ENCODE data around the gene DEF6. TPM values are rescaled to one million over a fixed set of nuclear protein-coding genes. Genes with fewer than 3 reads are reported as not detected.

Gene DEF6
- total RNA-seq, 1 donor from 2014 or later, result 0.17 TPM

- Mint-ChIP-seq H3K27ac (no peak overlapping the region), H3K9me3 (no peaks in the 10 kb centered on the region), H3K4me3 (no peak overlapping the region), H3K36me3 (peaks cover 14% of the 10 kb centered on the region), H3K4me1 (peaks cover 5% of the 10 kb centered on the region), H3K27me3 (ENCODE audit: insufficient read depth, low read depth) (peaks cover 2% of the 10 kb centered on the region)
- Histone ChIP-seq H3K27me3 (no peaks in the 10 kb centered on the region), H3K9me3 (ENCODE audit: low read depth) (no peaks in the 10 kb centered on the region), H3K36me3 (no peaks in the 10 kb centered on the region), H3K27ac (no peak overlapping the region), H3F3A (ENCODE audit: low read depth) (no peaks in the 10 kb centered on the region), H3K79me2 (ENCODE audit: low read depth) (no peaks in the 10 kb centered on the region), H3K4me1 (no peaks in the 10 kb centered on the region), H3K4me3 (no peak overlapping the region), H3K4me2 (no peak overlapping the region), H3K9ac (no peak overlapping the region), H2AFZ (replicated peaks) (no peak overlapping the region), H4K20me1 (ENCODE audit: low read depth) (no peaks in the 10 kb centered on the region)
- TF ChIP-seq EZH2 (IDR thresholded peaks at IDR 0.05) (no peak), EZH2phosphoT487 (IDR thresholded peaks at IDR 0.05) (no peak), CTCF (IDR thresholded peaks at IDR 0.05) (no peak)
- no peak for DNase-seq (ENCODE audit: low spot score)
Observed at GRCh38 chr6:35295521-35296315, 1.9 kb upstream of the DEF6 start.

GRCh38 chr6:35296931-35297600 is 552 bp upstream of the DEF6 start:
- Histone ChIP-seq H3K27me3 (no peaks in the 10 kb centered on the region), H3K4me1 (no peaks in the 10 kb centered on the region), H3F3A (ENCODE audit: low read depth) (no peaks in the 10 kb centered on the region), H3K36me3 (no peaks in the 10 kb centered on the region), H3K27ac (no peak overlapping the region), H3K9ac (no peak overlapping the region), H3K9me3 (ENCODE audit: low read depth) (no peaks in the 10 kb centered on the region), H4K20me1 (ENCODE audit: low read depth) (no peaks in the 10 kb centered on the region), H2AFZ (replicated peaks) (no peak overlapping the region), H3K4me2 (no peak overlapping the region), H3K79me2 (ENCODE audit: low read depth) (no peaks in the 10 kb centered on the region), H3K4me3 (no peak overlapping the region)
- H3K27me3 Mint-ChIP-seq (ENCODE audit: insufficient read depth, low read depth), result peaks cover 2% of the 10 kb centered on the region
- TF ChIP-seq EZH2phosphoT487 (IDR thresholded peaks at IDR 0.05) (no peak), CTCF (IDR thresholded peaks at IDR 0.05) (no peak), EZH2 (IDR thresholded peaks at IDR 0.05) (no peak)
- H3K4me1 Mint-ChIP-seq, result peaks cover 5% of the 10 kb centered on the region
- H3K36me3 Mint-ChIP-seq, result peaks cover 6% of the 10 kb centered on the region
- H3K9me3 Mint-ChIP-seq, result no peaks in the 10 kb centered on the region
- H3K4me3 Mint-ChIP-seq, result peak overlapping the region; percentile 35
- no peak for DNase-seq (ENCODE audit: low spot score)
- H3K27ac Mint-ChIP-seq, result no peak overlapping the region

- H3K9ac ChIP-seq, result no peak overlapping the region
- H3K79me2 ChIP-seq (ENCODE audit: low read depth), result no peaks in the 10 kb centered on the region
- Mint-ChIP-seq H3K27ac (no peak overlapping the region), H3K36me3 (peaks cover 4% of the 10 kb centered on the region), H3K4me3 (no peak overlapping the region), H3K4me1 (peaks cover 16% of the 10 kb centered on the region), H3K27me3 (ENCODE audit: insufficient read depth, low read depth) (peaks cover 2% of the 10 kb centered on the region), H3K9me3 (no peaks in the 10 kb centered on the region)
- H3K4me3 ChIP-seq, result no peak overlapping the region
- no peaks in the 10 kb centered on the region for H3K27me3 ChIP-seq
- no peak for TF ChIP-seq CTCF (IDR thresholded peaks at IDR 0.05)
- no peak for TF ChIP-seq EZH2phosphoT487 (IDR thresholded peaks at IDR 0.05)
- no peak for TF ChIP-seq EZH2 (IDR thresholded peaks at IDR 0.05)
- no peak overlapping the region for H2AFZ ChIP-seq (replicated peaks)
- DNase-seq (ENCODE audit: low spot score), result no peak
- H3K4me1 ChIP-seq, result no peaks in the 10 kb centered on the region
- no peak overlapping the region for H3K27ac ChIP-seq
- H3K36me3 ChIP-seq, result no peaks in the 10 kb centered on the region
- no peak overlapping the region for H3K4me2 ChIP-seq
- H3K9me3 ChIP-seq (ENCODE audit: low read depth), result no peaks in the 10 kb centered on the region
- no peaks in the 10 kb centered on the region for H3F3A ChIP-seq (ENCODE audit: low read depth)
- no peaks in the 10 kb centered on the region for H4K20me1 ChIP-seq (ENCODE audit: low read depth)
Observed at GRCh38 chr6:35298625-35299140, 1.1 kb downstream of the DEF6 start.

Data from neural progenitor cell (in vitro differentiated cells).